BJ (cell line): Measurements from ENCODE around the gene GPRIN3. TPM values are rescaled to one million over a fixed set of nuclear protein-coding genes. Genes with fewer than 3 reads are reported as not detected.
"Not testable (repeated sequence)": the region's sequence is repeated elsewhere in the genome, so short reads cannot be mapped to it uniquely, and the experiment has no call there.

Experiments
- CTCF ChIA-PET: fragments of 350-600 bp; formaldehyde crosslinking; extraction: SDS; loops from one replicate; lab custom pipeline; 2021; ENCODE audit warnings: antibody characterized with exemption, inconsistent platforms; lab: Yijun Ruan, JAX
- POLR2A ChIA-PET: fragments of 300-600 bp; sonication (Branson Sonifier 250); formaldehyde crosslinking; extraction: SDS; loops from one replicate; lab custom pipeline; 2021; ENCODE audit warnings: antibody characterized with exemption; lab: Charles Lee
- DNase-seq: peaks from one replicate; pipeline ENCODE4 v3.0.0-alpha.2; 2011; ENCODE audit warnings: low read depth
- H3K27me3 ChIP-seq: 2 replicates; pipeline ENCODE4 v1.6.0; 2011; ENCODE audit warnings: low read length; ENCODE audit not compliant: control insufficient read depth, insufficient read depth
- H3K36me3 ChIP-seq: 2 replicates; pipeline ENCODE4 v1.5.1; 2011; ENCODE audit warnings: low read length; ENCODE audit not compliant: control insufficient read depth, insufficient read depth
- H3K4me3 ChIP-seq: 2 replicates; pipeline ENCODE4 v1.5.1; 2011; ENCODE audit warnings: low read depth, mild to moderate bottlenecking, control low read depth, low read length
- polyA plus RNA-seq: library from polyadenylated mRNA; depleted of rRNA; stranded (reverse); fragments of >200 nt; gene quantifications from 2 replicates; pipeline ENCODE4 v1.2.3, GENCODE V29; 2011
- TF ChIP-seq, protein P1 (sequence below): IDR thresholded peaks from 2 replicates; pipeline ENCODE4 v1.5.1; 2011; ENCODE audit warnings: low read depth, mild to moderate bottlenecking, control low read depth, inconsistent platforms, low read length, moderate library complexity; ENCODE audit not compliant: insufficient read depth

Gene GPRIN3
- polyA plus RNA-seq, 1 experiment = not detected

GRCh38 chr4:89203902-89204301 is 103.7 kb downstream of the GPRIN3 start:
- H3K4me3 ChIP-seq = no peak overlapping the region
- CTCF ChIA-PET = no interaction called here
- H3K27me3 ChIP-seq = peaks cover 1% of the 10 kb centered on the region; the same call in 1 of the 2 replicates
- no peak for DNase-seq
- H3K36me3 ChIP-seq = no peaks in the 10 kb centered on the region
- TF ChIP-seq, protein P1, sequence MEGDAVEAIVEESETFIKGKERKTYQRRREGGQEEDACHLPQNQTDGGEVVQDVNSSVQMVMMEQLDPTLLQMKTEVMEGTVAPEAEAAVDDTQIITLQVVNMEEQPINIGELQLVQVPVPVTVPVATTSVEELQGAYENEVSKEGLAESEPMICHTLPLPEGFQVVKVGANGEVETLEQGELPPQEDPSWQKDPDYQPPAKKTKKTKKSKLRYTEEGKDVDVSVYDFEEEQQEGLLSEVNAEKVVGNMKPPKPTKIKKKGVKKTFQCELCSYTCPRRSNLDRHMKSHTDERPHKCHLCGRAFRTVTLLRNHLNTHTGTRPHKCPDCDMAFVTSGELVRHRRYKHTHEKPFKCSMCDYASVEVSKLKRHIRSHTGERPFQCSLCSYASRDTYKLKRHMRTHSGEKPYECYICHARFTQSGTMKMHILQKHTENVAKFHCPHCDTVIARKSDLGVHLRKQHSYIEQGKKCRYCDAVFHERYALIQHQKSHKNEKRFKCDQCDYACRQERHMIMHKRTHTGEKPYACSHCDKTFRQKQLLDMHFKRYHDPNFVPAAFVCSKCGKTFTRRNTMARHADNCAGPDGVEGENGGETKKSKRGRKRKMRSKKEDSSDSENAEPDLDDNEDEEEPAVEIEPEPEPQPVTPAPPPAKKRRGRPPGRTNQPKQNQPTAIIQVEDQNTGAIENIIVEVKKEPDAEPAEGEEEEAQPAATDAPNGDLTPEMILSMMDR = no peak
- POLR2A ChIA-PET = no interaction called here

DNA sequence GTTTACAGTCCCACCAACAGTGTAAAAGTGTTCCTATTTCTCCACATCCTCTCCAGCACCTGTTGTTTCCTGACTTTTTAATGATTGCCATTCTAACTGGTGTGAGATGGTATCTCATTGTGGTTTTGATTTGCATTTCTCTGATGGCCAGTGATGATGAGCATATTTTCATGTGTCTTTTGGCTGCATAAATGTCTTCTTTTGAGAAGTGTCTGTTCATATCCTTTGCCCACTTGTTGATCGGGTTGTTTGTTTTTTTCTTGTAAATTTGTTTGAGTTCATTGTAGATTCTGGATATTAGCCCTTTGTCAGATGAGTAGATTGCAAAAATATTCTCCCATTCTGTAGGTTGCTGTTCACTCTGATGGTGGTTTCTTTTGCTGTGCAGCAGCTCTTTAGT is 108.2 kb downstream of the GPRIN3 start:
- DNase-seq, H3K36me3 ChIP-seq, H3K4me3 ChIP-seq, POLR2A ChIA-PET, H3K27me3 ChIP-seq, CTCF ChIA-PET: not testable (repeated sequence)

DNA sequence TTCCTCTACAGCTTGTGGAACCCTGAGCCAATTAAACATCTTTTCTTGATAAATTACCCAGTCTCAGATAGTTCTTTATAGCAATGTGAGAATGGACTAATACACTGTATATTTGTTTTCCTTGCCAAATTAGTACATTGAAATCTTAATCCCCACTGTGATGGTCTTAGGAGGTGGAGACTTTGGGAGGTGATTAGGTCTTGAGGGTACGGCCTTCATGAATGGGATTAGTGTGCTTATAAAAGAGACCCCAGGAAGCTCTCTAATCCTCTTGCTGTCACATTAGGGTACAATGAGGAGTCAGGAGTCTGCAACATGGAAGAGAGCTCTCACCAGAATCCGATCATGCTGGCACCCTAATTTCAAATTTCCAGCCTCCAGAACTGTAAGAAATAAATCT is 109.7 kb downstream of the GPRIN3 start:
- TF ChIP-seq, protein P1 = no peak
- Histone ChIP-seq H3K36me3 (no peaks in the 10 kb centered on the region), H3K4me3 (no peak overlapping the region), H3K27me3 (no peaks in the 10 kb centered on the region)
- ChIA-PET POLR2A (no interaction called here), CTCF (no interaction called here)
- DNase-seq = no peak

GRCh38 chr4:89196745-89197144 is 110.9 kb downstream of the GPRIN3 start:
- H3K27me3 ChIP-seq = no peaks in the 10 kb centered on the region
- TF ChIP-seq, protein P1 = no peak
- ChIA-PET POLR2A (no interaction called here), CTCF (no interaction called here)
- H3K4me3 ChIP-seq = no peak overlapping the region
- DNase-seq = no peak
- H3K36me3 ChIP-seq = no peaks in the 10 kb centered on the region

GRCh38 chr4:89196056-89196674 is 111.4 kb downstream of the GPRIN3 start:
- TF ChIP-seq, protein P1 = no peak
- Histone ChIP-seq H3K36me3 (no peaks in the 10 kb centered on the region), H3K27me3 (no peaks in the 10 kb centered on the region), H3K4me3 (no peak overlapping the region)
- ChIA-PET POLR2A (no interaction called here), CTCF (no interaction called here)
- DNase-seq = no peak

GRCh38 chr4:89193843-89194242 is 113.8 kb downstream of the GPRIN3 start:
- Histone ChIP-seq H3K4me3 (no peak overlapping the region), H3K36me3 (no peaks in the 10 kb centered on the region), H3K27me3 (no peaks in the 10 kb centered on the region)
- POLR2A ChIA-PET = no interaction called here
- DNase-seq = no peak
- TF ChIP-seq, protein P1 = no peak
- CTCF ChIA-PET = no interaction called here
